ENCODE measurements around the gene MICB. TPM values are rescaled to one million over a fixed set of nuclear protein-coding genes. Genes with fewer than 3 reads are reported as not detected.

Gene MICB
- total RNA-seq, 1 experiment from 2014 or later = 37.0 TPM

GRCh38 chr6:31483392-31483791 lies 14.6 kb upstream of the MICB start:
- peaks cover 6% of the 10 kb centered on the region for H3K36me3 Mint-ChIP-seq
- H3K27ac Mint-ChIP-seq = no peak overlapping the region
- CTCF ChIA-PET = no interaction called here
- H3K9me3 Mint-ChIP-seq = peaks cover 10% of the 10 kb centered on the region
- no peak overlapping the region for H3K4me3 Mint-ChIP-seq
- ATAC-seq = no peak
- TF ChIP-seq ZNF396 (CRISPR knock-in tag; IDR thresholded peaks at IDR 0.05; ENCODE audit: borderline replicate concordance) (no peak), ZNF423 (CRISPR knock-in tag; IDR thresholded peaks at IDR 0.05) (no peak), USF2 (CRISPR knock-in tag; IDR thresholded peaks at IDR 0.05) (no peak), OVOL2 (CRISPR knock-in tag; IDR thresholded peaks at IDR 0.05; ENCODE audit: borderline replicate concordance) (no peak), SMAD3 (CRISPR knock-in tag; IDR thresholded peaks at IDR 0.05; ENCODE audit: borderline replicate concordance) (no peak), GTF2I (CRISPR knock-in tag; conservative IDR thresholded peaks at IDR 0.05) (no peak), EMX1 (CRISPR knock-in tag; IDR thresholded peaks at IDR 0.05) (no peak), CTCF (IDR thresholded peaks at IDR 0.05) (no peak), TEAD4 (CRISPR knock-in tag; IDR thresholded peaks at IDR 0.05) (no peak), NR2C2 (CRISPR knock-in tag; IDR thresholded peaks at IDR 0.05) (no peak), ZNF138 (CRISPR knock-in tag; conservative IDR thresholded peaks at IDR 0.05) (no peak), TCF7 (CRISPR knock-in tag; IDR thresholded peaks at IDR 0.05; ENCODE audit: low read depth) (no peak), ZBTB43 (CRISPR knock-in tag; IDR thresholded peaks at IDR 0.05) (no peak), TEAD1 (CRISPR knock-in tag; IDR thresholded peaks at IDR 0.05) (no peak), USF1 (CRISPR knock-in tag; IDR thresholded peaks at IDR 0.05) (no peak), GABPB1 (CRISPR knock-in tag; IDR thresholded peaks at IDR 0.05) (no peak)
- H3K27me3 Mint-ChIP-seq (ENCODE audit: low read depth) = no peaks in the 10 kb centered on the region; the same call in 1 of the 2 replicates
- peaks cover 21% of the 10 kb centered on the region for H3K4me1 Mint-ChIP-seq
- POLR2A ChIA-PET = no interaction called here
- no peak for DNase-seq (ENCODE audit: low spot score)

GRCh38 chr6:31485055-31485454 lies 12.9 kb upstream of the MICB start:
- TF ChIP-seq FOXK1 (CRISPR knock-in tag; IDR thresholded peaks at IDR 0.05) (no peak), GRHL2 (CRISPR knock-in tag; IDR thresholded peaks at IDR 0.05; ENCODE audit: insufficient replicate concordance, severe bottlenecking) (no peak), ESRRA (CRISPR knock-in tag; IDR thresholded peaks at IDR 0.05; ENCODE audit: borderline replicate concordance) (no peak), CBFB (CRISPR knock-in tag; IDR thresholded peaks at IDR 0.05; ENCODE audit: low read depth) (no peak), CREB1 (CRISPR knock-in tag; IDR thresholded peaks at IDR 0.05) (no peak), CDX4 (CRISPR knock-in tag; IDR thresholded peaks at IDR 0.05; ENCODE audit: borderline replicate concordance) (no peak), ATF2 (CRISPR knock-in tag; IDR thresholded peaks at IDR 0.05; ENCODE audit: borderline replicate concordance, low read depth) (no peak), TEAD4 (CRISPR knock-in tag; IDR thresholded peaks at IDR 0.05) (no peak), ZNF317 (CRISPR knock-in tag; IDR thresholded peaks at IDR 0.05; ENCODE audit: borderline replicate concordance, low read depth) (no peak), JAZF1 (CRISPR knock-in tag; IDR thresholded peaks at IDR 0.05) (no peak), ZNF219 (CRISPR knock-in tag; IDR thresholded peaks at IDR 0.05; ENCODE audit: borderline replicate concordance) (no peak), NFYB (CRISPR knock-in tag; conservative IDR thresholded peaks at IDR 0.05; ENCODE audit: low read depth) (no peak), ZNF281 (CRISPR knock-in tag; IDR thresholded peaks at IDR 0.05) (no peak), PRRX2 (CRISPR knock-in tag; IDR thresholded peaks at IDR 0.05) (no peak)
- Mint-ChIP-seq H3K27me3 (ENCODE audit: low read depth) (no peaks in the 10 kb centered on the region), H3K4me1 (peaks cover 37% of the 10 kb centered on the region), H3K36me3 (peaks cover 6% of the 10 kb centered on the region), H3K9me3 (peaks cover 10% of the 10 kb centered on the region), H3K27ac (no peak overlapping the region), H3K4me3 (no peak overlapping the region)
- CTCF ChIA-PET = no interaction called here
- DNase-seq (ENCODE audit: low spot score) (no peak), ATAC-seq (no peak)
- POLR2A ChIA-PET = no interaction called here
